Loucy (cell line): Measurements from ENCODE around the gene ENTHD1.

ENCODE experiments used
- H2AFZ ChIP-seq: fragments of 200-600 bp; sonication (generic); 2 replicates; pipeline ENCODE4 v1.6.0; 2016; ENCODE audit warnings: antibody characterized with exemption, mild to moderate bottlenecking, low read length, moderate library complexity
- H3F3A ChIP-seq: fragments of 200-600 bp; 2 replicates; pipeline ENCODE4 v1.6.0; 2016; ENCODE audit warnings: antibody characterized with exemption, low read depth, mild to moderate bottlenecking
- H3K27me3 ChIP-seq: fragments of 200-600 bp; sonication (generic); 2 replicates; pipeline ENCODE4 v1.6.1; 2014; ENCODE audit warnings: low read length, mild to moderate bottlenecking; ENCODE audit not compliant: insufficient read depth, poor library complexity, severe bottlenecking
- H3K36me3 ChIP-seq: fragments of 200-600 bp; sonication (generic); 2 replicates; pipeline ENCODE4 v1.6.1; 2016; ENCODE audit warnings: low read length; ENCODE audit not compliant: insufficient read depth
- H3K4me1 ChIP-seq: fragments of 200-600 bp; sonication (generic); 2 replicates; pipeline ENCODE4 v1.5.1; 2014; ENCODE audit warnings: low read length, mild to moderate bottlenecking; ENCODE audit not compliant: insufficient read depth, poor library complexity, severe bottlenecking
- H3K4me2 ChIP-seq: fragments of 200-600 bp; sonication (generic); 2 replicates; pipeline ENCODE4 v1.6.0; 2014; ENCODE audit warnings: antibody characterized with exemption, low read length, low read depth, mild to moderate bottlenecking; ENCODE audit not compliant: poor library complexity, severe bottlenecking
- H3K4me3 ChIP-seq: fragments of 200-600 bp; sonication (generic); 2 replicates; pipeline ENCODE4 v1.5.1; 2014; ENCODE audit warnings: low read length, mild to moderate bottlenecking, mixed read lengths; ENCODE audit not compliant: poor library complexity, severe bottlenecking
- H3K79me2 ChIP-seq: fragments of 200-600 bp; sonication (generic); 2 replicates; pipeline ENCODE4 v1.6.1; 2014; ENCODE audit warnings: low read length; ENCODE audit not compliant: insufficient read depth
- H3K9ac ChIP-seq: fragments of 200-600 bp; sonication (generic); 2 replicates; pipeline ENCODE4 v1.6.0; 2014; ENCODE audit warnings: mild to moderate bottlenecking, low read depth, low read length, moderate library complexity; ENCODE audit not compliant: poor library complexity, severe bottlenecking
- H3K9me2 ChIP-seq: fragments of 200-600 bp; sonication (generic); replicated peaks from 2 replicates; pipeline ENCODE4 v1.6.1; 2016; ENCODE audit warnings: low read depth, low read length, mixed read lengths
- H3K9me3 ChIP-seq: fragments of 200-600 bp; sonication (generic); 2 replicates; pipeline ENCODE4 v1.6.1; 2014; ENCODE audit warnings: mild to moderate bottlenecking, antibody characterized with exemption, low read length, low read depth; ENCODE audit not compliant: insufficient read depth
- H4K20me1 ChIP-seq: fragments of 200-600 bp; sonication (generic); 2 replicates; pipeline ENCODE4 v1.6.0; 2014; ENCODE audit warnings: antibody characterized with exemption, low read length, mild to moderate bottlenecking; ENCODE audit not compliant: insufficient read depth, poor library complexity, severe bottlenecking
- EZH2phosphoT487 ChIP-seq: fragments of 200-600 bp; IDR thresholded peaks from 2 replicates; pipeline ENCODE4 v1.6.1; 2018; ENCODE audit warnings: antibody characterized with exemption, mild to moderate bottlenecking, moderate library complexity, borderline replicate concordance
- TF ChIP-seq, protein P1 (sequence below): fragments of 200-600 bp; sonication (generic); conservative IDR thresholded peaks from 2 replicates; pipeline ENCODE4 v1.5.1; 2014; ENCODE audit warnings: mild to moderate bottlenecking, antibody characterized with exemption, low read length

Gene ENTHD1

GRCh38 chr22:39748877-39749276 lies 144.7 kb downstream of the ENTHD1 start:
- Histone ChIP-seq H3K4me1 (peaks cover 29% of the 10 kb centered on the region), H3K9me3 (no peaks in the 10 kb centered on the region), H3K79me2 (no peaks in the 10 kb centered on the region), H3K4me2 (no peak overlapping the region), H4K20me1 (no peaks in the 10 kb centered on the region), H3F3A (no peaks in the 10 kb centered on the region), H2AFZ (no peak overlapping the region), H3K9ac (no peak overlapping the region), H3K9me2 (no peaks in the 10 kb centered on the region), H3K27me3 (no peaks in the 10 kb centered on the region), H3K36me3 (no peaks in the 10 kb centered on the region), H3K4me3 (no peak overlapping the region)
- TF ChIP-seq, protein P1, sequence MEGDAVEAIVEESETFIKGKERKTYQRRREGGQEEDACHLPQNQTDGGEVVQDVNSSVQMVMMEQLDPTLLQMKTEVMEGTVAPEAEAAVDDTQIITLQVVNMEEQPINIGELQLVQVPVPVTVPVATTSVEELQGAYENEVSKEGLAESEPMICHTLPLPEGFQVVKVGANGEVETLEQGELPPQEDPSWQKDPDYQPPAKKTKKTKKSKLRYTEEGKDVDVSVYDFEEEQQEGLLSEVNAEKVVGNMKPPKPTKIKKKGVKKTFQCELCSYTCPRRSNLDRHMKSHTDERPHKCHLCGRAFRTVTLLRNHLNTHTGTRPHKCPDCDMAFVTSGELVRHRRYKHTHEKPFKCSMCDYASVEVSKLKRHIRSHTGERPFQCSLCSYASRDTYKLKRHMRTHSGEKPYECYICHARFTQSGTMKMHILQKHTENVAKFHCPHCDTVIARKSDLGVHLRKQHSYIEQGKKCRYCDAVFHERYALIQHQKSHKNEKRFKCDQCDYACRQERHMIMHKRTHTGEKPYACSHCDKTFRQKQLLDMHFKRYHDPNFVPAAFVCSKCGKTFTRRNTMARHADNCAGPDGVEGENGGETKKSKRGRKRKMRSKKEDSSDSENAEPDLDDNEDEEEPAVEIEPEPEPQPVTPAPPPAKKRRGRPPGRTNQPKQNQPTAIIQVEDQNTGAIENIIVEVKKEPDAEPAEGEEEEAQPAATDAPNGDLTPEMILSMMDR, result no peak
- no peak for TF ChIP-seq EZH2phosphoT487

GRCh38 chr22:39746600-39747262 lies 146.8 kb downstream of the ENTHD1 start:
- H3K27me3 ChIP-seq, result no peaks in the 10 kb centered on the region
- H3K79me2 ChIP-seq, result no peaks in the 10 kb centered on the region
- H3K36me3 ChIP-seq, result no peaks in the 10 kb centered on the region
- no peak overlapping the region for H3K9ac ChIP-seq
- H2AFZ ChIP-seq, result no peak overlapping the region
- H3K9me2 ChIP-seq, result no peaks in the 10 kb centered on the region
- no peak for TF ChIP-seq EZH2phosphoT487
- TF ChIP-seq, protein P1, result no peak
- no peaks in the 10 kb centered on the region for H3F3A ChIP-seq
- no peaks in the 10 kb centered on the region for H4K20me1 ChIP-seq
- no peak overlapping the region for H3K4me3 ChIP-seq
- H3K4me2 ChIP-seq, result no peak overlapping the region
- H3K9me3 ChIP-seq, result no peaks in the 10 kb centered on the region
- H3K4me1 ChIP-seq, result peaks cover 26% of the 10 kb centered on the region

DNA sequence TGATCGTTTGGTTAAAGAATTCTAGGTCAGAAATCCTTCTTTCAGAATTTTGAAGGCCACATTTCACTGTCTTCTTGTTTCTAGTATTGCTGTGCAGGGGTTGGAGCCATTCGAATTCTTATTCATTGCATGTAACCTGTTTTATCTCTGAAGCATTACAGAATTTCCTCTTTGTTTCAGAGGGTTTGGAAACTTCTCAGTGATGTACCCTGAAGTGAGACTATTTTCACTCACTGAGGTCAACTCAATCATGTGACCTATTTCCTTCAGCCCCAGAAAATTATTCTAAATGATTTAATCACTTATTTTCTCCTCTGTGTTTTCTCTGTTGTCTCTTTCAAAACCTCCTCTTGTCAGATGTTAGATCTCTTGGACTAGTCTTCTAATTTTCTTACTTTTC lies 147.8 kb downstream of the ENTHD1 start:
- Histone ChIP-seq H4K20me1 (no peaks in the 10 kb centered on the region), H3K27me3 (no peaks in the 10 kb centered on the region), H3K9me2 (no peaks in the 10 kb centered on the region), H3K4me3 (no peak overlapping the region), H3K9me3 (no peaks in the 10 kb centered on the region), H3K36me3 (no peaks in the 10 kb centered on the region), H3K4me2 (no peak overlapping the region), H3K79me2 (no peaks in the 10 kb centered on the region), H3K9ac (no peak overlapping the region), H3K4me1 (peaks cover 19% of the 10 kb centered on the region), H3F3A (no peaks in the 10 kb centered on the region), H2AFZ (no peak overlapping the region)
- TF ChIP-seq, protein P1, result no peak
- no peak for TF ChIP-seq EZH2phosphoT487
